GM10248 (cell line): ENCODE results near the gene FLT3.

ENCODE experiments used
- CTCF ChIA-PET: fragments of 300-600 bp; sonication (Branson Sonifier 250); formaldehyde crosslinking; extraction: SDS; loops from one replicate; lab custom pipeline; 2021; ENCODE audit warnings: antibody characterized with exemption; lab: Yijun Ruan, JAX
- POLR2A ChIA-PET: fragments of 350-650 bp; sonication (Branson Sonifier 250); formaldehyde crosslinking; extraction: SDS; loops from one replicate; lab custom pipeline; 2020; ENCODE audit warnings: antibody characterized with exemption; lab: Yijun Ruan, JAX
- DNase-seq: peaks from one replicate; pipeline ENCODE4 v3.0.0; 2012; ENCODE audit errors: extremely low spot score
- TF ChIP-seq, protein P1 (sequence below): IDR thresholded peaks from 2 replicates; pipeline ENCODE4 v1.5.1; 2012; ENCODE audit warnings: mild to moderate bottlenecking, low read depth; ENCODE audit errors: extremely low read depth, missing control alignments, control extremely low read depth

FLT3 gene

DNA sequence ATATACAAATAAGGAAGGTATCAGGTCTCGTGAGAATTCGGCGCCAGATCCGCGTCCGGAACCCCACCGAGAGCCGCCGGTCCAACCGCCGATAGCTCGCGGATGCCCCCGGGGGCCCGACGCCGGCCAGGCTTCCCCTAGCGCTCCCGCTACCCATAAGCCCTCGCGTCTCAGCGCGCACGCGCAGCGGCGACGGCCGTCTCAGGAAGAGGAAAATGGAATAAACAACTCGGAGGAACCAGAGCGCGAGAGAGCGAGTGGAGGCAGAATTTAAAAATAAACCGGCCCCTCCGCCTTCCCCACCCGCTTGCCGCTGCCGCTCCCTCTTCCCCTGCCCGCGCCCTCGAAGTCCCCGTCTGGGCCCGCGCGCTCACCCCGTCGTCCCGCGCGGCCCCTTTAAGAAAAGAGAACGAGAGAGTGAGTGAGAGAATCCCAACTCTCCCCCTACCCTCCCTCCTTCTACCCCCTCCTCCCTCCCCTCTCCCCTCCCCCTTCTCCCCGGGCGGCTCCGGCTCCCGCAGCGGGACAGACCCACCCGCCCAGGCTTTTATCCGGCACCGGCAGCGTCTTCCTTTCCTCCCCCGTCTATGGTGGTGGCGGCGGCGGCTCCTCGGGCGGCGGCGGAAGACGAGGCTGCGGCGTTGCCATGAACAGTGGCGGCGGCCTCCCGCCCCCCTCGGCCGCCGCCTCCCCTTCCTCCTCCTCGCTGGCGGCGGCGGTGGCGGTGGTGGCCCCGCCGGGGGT is 37.8 kb upstream of the FLT3 start, which contains the start of gene PAN3:
TSS of gene PAN3 (plus strand) at position 534 of the 744 bp plus-strand sequence. CDS start at position 647, 113 bp downstream.
- TF ChIP-seq, protein P1, sequence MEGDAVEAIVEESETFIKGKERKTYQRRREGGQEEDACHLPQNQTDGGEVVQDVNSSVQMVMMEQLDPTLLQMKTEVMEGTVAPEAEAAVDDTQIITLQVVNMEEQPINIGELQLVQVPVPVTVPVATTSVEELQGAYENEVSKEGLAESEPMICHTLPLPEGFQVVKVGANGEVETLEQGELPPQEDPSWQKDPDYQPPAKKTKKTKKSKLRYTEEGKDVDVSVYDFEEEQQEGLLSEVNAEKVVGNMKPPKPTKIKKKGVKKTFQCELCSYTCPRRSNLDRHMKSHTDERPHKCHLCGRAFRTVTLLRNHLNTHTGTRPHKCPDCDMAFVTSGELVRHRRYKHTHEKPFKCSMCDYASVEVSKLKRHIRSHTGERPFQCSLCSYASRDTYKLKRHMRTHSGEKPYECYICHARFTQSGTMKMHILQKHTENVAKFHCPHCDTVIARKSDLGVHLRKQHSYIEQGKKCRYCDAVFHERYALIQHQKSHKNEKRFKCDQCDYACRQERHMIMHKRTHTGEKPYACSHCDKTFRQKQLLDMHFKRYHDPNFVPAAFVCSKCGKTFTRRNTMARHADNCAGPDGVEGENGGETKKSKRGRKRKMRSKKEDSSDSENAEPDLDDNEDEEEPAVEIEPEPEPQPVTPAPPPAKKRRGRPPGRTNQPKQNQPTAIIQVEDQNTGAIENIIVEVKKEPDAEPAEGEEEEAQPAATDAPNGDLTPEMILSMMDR = peak; percentile 11
- DNase-seq = peak; percentile 88
- ChIA-PET POLR2A (interaction anchor here (0.7 to 1.0 kb wide), 6 partner anchors 11 to 1150 kb away, joined by 3 to 4 read pairs (median 4); no protein-coding TSS in a partner anchor), CTCF (no interaction called here)

DNA sequence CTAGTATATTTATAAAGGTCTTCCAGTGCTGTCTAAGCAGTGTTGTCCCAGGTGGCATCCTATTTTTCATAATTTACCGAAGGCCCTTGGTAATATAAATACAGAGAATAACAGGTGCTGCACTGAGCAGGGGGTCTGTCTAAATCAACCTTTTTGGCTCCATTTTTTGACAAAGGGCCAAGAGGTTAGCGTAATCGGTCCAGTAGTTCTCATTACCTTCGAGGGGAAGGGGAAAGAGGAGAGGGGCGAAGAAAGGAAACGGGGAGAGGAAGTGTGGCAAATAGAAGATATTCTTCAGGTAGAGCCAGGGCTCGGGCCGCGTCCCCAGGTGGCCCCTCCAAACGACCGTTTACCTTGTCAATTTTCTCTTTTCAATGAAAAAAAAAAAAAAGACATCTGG is 37.2 kb upstream of the FLT3 start:
- POLR2A ChIA-PET = interaction anchor here (0.7 to 1.0 kb wide), 6 partner anchors 10 to 1150 kb away, joined by 3 to 4 read pairs (median 4); no protein-coding TSS in a partner anchor
- TF ChIP-seq, protein P1 = no peak
- CTCF ChIA-PET = interaction anchor here (1.0 kb wide), 1 partner anchor 13 kb away, joined by 3 read pairs; no protein-coding TSS in a partner anchor
- no peak for DNase-seq

DNA sequence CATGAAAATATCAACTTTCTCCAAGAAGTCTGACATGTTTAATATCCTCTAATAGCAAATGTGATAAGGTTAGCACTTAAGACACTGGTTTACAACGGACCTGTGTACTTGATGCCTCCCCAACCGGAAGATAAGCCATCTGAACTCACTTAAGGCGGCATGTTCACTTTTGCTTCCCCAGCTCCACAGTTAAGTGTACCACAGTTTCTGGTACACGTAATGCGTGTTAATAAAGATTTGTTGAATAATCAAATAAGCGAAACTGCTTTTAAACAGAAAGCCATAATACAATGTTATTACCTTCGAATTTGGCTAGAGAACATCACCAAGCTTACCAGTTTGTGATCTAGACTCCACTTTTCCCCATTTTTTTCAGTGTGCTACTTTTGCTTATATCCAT is 36.5 kb upstream of the FLT3 start:
- peak; percentile 44 for DNase-seq
- ChIA-PET POLR2A (no interaction called here), CTCF (interaction anchor here (1.0 kb wide), 1 partner anchor 12 kb away, joined by 3 read pairs; no protein-coding TSS in a partner anchor)
- TF ChIP-seq, protein P1 = no peak

DNA sequence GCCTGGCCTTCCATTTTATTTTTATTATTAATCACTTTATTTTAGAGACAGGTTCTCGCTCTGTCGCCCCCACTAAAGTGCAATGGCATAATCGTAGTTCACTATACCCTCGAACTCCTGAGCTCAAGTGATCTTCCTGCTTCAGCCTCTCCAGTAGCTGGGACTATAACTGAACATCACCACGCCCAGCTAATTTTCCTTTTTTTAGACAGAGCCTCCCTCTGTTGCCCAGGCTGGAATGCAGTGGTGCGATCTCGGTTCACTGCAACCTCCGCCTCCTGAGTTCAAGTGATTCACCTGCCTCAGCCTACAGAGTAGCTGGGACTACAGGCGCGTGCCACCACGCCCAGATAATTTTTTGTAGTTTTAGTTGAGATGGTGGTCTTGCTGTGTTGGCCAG is 31.3 kb upstream of the FLT3 start:
- TF ChIP-seq, protein P1 = no peak
- ChIA-PET POLR2A (no interaction called here), CTCF (no interaction called here)
- DNase-seq = no peak

DNA sequence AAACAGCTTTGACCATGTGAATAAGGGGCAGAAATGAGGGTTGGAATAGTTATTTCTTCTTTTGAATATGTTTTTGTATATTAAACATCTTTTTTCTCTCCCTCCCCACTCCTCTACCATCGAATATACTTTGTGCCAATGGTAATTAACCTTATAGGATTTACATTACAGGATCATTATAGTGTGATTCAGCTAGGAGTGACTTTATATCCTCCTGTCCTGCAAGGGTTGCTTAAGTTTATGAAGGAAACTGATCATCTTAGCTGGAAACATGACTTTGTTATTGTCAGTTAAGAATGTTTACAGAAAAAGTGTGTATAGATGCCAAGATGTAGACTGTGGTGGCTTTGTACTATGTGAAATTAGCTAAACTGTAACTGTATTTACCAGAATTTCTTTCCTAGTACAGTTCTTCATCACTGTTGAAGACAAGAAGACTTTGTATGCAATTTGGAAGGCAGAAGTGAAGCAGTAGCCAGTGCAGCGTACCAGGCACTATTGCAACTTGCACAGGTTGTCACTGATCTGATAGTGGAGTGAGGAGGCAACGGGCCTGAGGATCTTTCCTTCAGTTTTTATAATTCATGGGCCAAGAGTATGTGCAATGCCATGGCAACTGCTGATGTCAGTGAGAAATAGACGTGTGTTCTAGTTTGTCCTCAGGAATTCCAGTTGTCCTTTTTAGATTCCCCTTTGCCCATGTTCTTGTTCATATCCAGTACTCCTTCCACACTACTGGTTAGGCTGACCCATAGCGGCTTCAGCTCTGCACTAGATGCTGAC is 29.7 kb upstream of the FLT3 start:
- CTCF ChIA-PET = interaction anchor here (1.0 to 1.1 kb wide), 2 partner anchors 9 to 11 kb away, joined by 3 read pairs; no protein-coding TSS in a partner anchor
- TF ChIP-seq, protein P1 = no peak
- POLR2A ChIA-PET = no interaction called here
- DNase-seq = no peak

DNA sequence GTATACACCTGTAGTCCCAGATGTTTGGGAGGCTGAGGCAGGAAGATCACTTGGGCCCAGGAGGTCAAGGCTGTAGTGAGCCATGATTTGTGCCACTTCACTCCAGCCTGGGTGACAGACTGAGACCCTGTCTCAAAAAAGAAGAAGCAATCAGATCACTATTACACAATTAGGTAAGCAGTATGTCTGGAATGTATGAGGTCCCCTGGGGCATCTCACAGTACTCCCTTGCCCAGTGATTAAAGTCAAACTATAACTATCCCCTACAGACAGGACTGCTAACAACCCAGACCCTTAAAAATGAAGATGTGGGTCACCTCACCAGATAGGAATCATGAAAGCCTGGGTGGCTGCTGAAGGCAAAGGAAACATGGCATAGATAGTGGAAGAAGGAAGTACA is 28.6 kb upstream of the FLT3 start:
- no peak for DNase-seq
- POLR2A ChIA-PET = no interaction called here
- TF ChIP-seq, protein P1 = no peak
- CTCF ChIA-PET = interaction anchor here (1.0 kb wide), 1 partner anchor 8 kb away, joined by 3 read pairs; no protein-coding TSS in a partner anchor
